NCI-H1092 treated with DMSO at 0.1 percent for 48 hours (cell line): Measurements from ENCODE around the gene LCN10.
"Not testable (repeated sequence)": the region's sequence is repeated elsewhere in the genome, so short reads cannot be mapped to it uniquely, and the experiment has no call there.

Source experiments
- DNase-seq: peaks from one replicate; lab custom pipeline; 2025; lab: John Stamatoyannopoulos, UW

Gene LCN10

DNA sequence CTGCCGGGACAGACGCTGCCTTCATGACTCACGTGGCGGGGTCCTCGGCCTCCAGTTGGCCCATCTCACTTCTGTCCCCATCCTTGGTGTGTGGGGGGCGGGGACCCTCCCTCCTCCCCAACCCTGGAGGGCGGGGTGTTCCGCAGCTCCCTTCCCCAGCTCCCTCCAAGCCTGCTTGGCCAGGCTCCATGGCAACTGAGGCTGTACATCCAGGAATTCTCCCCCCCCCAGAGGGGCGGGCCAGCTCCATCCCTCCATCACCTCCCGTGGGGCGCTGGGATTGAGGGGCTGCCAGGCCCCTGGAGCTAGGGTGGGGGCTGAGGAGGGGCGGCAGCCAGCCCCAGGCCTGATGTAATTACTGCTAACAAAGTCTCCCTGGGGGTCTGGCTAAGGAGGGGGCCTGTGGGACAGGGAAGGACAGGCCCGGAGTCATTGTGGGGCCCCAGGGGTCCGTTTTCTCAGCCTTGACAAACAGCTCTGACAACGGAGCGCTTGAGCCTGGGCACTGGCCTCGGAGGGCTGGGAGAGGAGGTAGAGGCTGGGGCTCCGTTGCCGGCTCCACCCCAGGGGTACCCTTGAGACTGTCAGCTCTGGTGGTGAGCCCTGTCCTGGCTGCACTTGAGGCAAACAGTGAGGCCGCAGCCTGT lies 22.4 kb downstream of the LCN10 start:
- DNase-seq, result no peak

GRCh38 chr9:136719195-136719880 lies 23.4 kb downstream of the LCN10 start:
- no peak for DNase-seq

DNA sequence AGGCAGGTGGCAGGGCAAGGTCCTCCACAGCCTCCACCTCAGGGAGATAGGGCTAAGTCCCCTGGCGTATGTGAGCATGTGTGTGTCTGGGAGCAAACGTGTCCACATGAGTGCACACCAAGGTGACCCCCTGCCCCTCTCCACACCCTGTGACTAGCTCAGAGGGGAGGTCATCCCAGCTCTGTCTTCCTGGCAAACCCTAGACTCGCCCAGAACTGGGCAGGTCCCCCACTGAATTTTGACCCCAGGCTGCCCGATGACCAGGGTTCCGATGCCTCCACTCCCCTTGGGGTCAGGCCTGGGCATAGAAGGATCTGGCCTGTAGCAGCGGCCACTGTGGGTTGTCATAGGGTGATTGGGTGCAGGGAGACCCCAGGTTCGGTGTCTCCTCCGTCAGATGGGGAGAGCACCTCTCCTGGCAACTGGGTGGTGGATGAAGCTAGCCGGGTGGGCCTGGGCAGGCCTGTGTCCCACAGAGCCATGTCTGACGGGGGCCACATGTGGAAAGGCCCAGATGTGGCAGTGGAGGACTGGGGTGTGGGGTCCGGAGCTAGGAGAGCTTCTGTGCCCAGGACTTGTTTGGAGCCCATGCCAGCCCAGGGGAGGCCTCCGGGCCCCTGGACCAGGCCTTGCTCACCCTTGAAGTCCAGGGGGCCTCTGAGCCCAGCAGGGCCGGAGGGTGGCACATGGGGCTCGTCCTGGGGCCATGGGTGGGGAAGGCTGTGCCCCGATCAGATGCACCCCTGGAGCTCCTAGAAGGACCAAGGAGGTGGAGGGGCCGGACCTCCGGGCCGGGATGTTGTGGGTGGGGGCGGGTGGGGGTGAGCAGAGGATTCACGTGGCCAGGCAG lies 24.2 kb downstream of the LCN10 start:
- DNase-seq, result no peak

- DNase-seq, result no peak
Measured at GRCh38 chr9:136717399-136717798, 25.3 kb downstream of the LCN10 start.

GRCh38 chr9:136714893-136715274 lies 27.9 kb downstream of the LCN10 start:
- no peak for DNase-seq

GRCh38 chr9:136714096-136714892 lies 28.4 kb downstream of the LCN10 start:
- DNase-seq, result no peak

DNA sequence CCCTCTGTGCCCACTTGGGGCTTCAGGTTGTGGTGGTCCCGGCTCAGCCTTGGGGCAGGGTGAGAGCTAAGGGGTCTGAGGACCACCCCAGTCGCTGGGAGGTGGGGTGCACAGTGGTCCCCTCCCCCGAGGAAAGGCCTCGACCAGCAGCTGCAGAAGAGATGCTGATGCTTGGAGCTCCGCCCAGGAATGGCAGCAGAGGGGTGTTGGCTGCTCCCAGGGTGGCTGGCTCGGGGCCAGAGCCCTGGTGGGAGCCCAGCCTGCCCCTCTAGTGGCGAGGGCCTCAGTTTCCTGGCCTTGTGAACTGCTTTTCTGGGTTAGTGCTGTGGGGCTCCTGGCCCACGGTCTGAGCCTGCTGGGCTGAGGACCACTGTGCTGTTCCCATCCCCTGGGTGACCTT lies 29.2 kb downstream of the LCN10 start:
- peak; percentile 30 for DNase-seq

GRCh38 chr9:136712690-136713544 lies 29.8 kb downstream of the LCN10 start:
- no peak for DNase-seq

DNA sequence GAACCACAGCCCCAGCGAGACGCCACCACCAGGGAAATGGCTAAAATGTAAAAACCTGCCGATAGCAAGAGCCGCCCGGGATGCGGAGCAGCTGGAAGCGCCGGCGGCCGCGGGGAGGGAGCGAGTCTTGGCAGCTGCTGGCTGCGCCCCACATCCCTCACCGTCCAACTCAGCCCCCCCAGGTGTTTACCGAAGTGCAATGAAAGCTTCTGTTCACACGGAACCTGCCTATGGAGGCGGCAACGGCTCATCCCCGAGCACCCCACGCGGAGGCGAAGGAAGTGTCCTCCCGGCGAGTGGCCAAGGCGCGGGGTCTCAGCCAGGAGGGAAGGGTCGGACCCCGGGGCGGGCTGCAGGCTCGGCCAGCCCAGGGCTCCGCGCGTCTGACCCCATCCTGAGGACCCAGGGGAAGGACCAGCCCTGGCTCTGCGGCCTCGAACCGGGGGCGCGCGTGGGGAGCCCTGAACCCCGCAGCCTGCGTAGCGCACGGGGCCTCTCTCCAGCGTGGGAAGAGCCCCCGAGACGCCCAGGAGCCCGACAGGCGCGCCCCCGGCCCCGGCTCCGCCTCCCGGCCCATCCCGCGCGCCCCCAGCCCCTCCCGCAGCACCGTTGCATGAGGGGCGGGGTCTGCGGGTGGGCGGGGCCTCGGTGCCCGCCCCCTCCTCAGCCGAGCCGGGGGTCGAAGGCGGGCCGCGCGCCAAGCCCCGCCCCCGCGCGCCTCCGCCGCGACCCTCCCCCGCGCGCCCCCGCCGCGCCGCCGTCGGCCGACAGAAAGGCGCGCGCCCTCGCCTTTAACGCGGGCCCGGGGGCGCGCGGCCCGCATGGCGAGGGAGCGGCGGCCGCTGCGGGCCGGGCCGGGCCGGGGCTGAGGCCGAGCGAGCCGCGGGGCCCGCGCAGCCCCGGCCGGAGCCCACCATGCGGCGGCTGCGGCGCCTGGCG lies 30.7 kb downstream of the LCN10 start, which contains the start of gene DIPK1B:
DIPK1B (plus strand) TSS at position 822 of the 939 bp plus-strand sequence; CDS start at position 916, 94 bp downstream.
- peak; percentile 49 for DNase-seq

GRCh38 chr9:136711219-136711648 lies 31.5 kb downstream of the LCN10 start:
- DNase-seq, result not testable (repeated sequence)

- DNase-seq, result no peak
Measured at GRCh38 chr9:136710543-136710942, 32.2 kb downstream of the LCN10 start.

GRCh38 chr9:136709454-136710109 lies 33.2 kb downstream of the LCN10 start:
- DNase-seq, result no peak

GRCh38 chr9:136707849-136708517 lies 34.8 kb downstream of the LCN10 start:
- no peak for DNase-seq

- no peak for DNase-seq
Measured at GRCh38 chr9:136707011-136707410, 35.7 kb downstream of the LCN10 start.

GRCh38 chr9:136705564-136705963 lies 37.2 kb downstream of the LCN10 start:
- DNase-seq, result no peak

GRCh38 chr9:136704741-136705140 lies 38.0 kb downstream of the LCN10 start:
- DNase-seq, result not testable (repeated sequence)

GRCh38 chr9:136703276-136703860 lies 39.4 kb downstream of the LCN10 start:
- DNase-seq, result no peak

GRCh38 chr9:136701668-136702053 lies 41.1 kb downstream of the LCN10 start:
- DNase-seq, result no peak
